HL-60 (cell line): Measurements from ENCODE around the gene SLC45A2.

ENCODE experiments used
- DNase-seq, 2 experiments: peaks; one replicate each; pipeline ENCODE4 v3.0.0-alpha.2; 2010 to 2020; ENCODE audit warnings: low read depth in 1 of 2, low spot score in 1 of 2
- H3K27ac ChIP-seq: fragments of 250-450 bp; sonication (Bioruptor Pico); replicated peaks from 2 replicates; pipeline ENCODE4 v1.5.1; 2020; ENCODE audit warnings: mild to moderate bottlenecking, moderate library complexity
- H3K27me3 ChIP-seq: fragments of 250-450 bp; sonication (Bioruptor Pico); 2 replicates; pipeline ENCODE4 v1.5.1; 2021; ENCODE audit warnings: mild to moderate bottlenecking, moderate library complexity; ENCODE audit not compliant: insufficient read depth, poor library complexity, severe bottlenecking
- H3K4me3 ChIP-seq: replicated peaks from 2 replicates; pipeline ENCODE4 v1.5.1; 2011; ENCODE audit warnings: mild to moderate bottlenecking, control low read depth, low read length; ENCODE audit not compliant: insufficient read depth
- GABPA ChIP-seq: IDR thresholded peaks from 2 replicates; pipeline ENCODE4 v1.6.1; 2012; ENCODE audit warnings: low read depth
- POLR2AphosphoS5 ChIP-seq: IDR thresholded peaks from 2 replicates; pipeline ENCODE4 v1.6.1; 2012; ENCODE audit warnings: low read depth
- SPI1 ChIP-seq: IDR thresholded peaks from 2 replicates; pipeline ENCODE4 v1.6.1; 2012; ENCODE audit warnings: low read depth, mild to moderate bottlenecking, borderline replicate concordance
- TF ChIP-seq, protein P1 (sequence below): IDR thresholded peaks from one replicate; pipeline ENCODE4 v1.5.1; 2011; ENCODE audit warnings: low read length, control low read depth, inconsistent platforms; ENCODE audit not compliant: insufficient read depth
- TF ChIP-seq, protein P2 (sequence below): IDR thresholded peaks from 2 replicates; pipeline ENCODE4 v1.6.1; 2012; ENCODE audit warnings: low read depth; ENCODE audit not compliant: insufficient replicate concordance

Gene SLC45A2

DNA sequence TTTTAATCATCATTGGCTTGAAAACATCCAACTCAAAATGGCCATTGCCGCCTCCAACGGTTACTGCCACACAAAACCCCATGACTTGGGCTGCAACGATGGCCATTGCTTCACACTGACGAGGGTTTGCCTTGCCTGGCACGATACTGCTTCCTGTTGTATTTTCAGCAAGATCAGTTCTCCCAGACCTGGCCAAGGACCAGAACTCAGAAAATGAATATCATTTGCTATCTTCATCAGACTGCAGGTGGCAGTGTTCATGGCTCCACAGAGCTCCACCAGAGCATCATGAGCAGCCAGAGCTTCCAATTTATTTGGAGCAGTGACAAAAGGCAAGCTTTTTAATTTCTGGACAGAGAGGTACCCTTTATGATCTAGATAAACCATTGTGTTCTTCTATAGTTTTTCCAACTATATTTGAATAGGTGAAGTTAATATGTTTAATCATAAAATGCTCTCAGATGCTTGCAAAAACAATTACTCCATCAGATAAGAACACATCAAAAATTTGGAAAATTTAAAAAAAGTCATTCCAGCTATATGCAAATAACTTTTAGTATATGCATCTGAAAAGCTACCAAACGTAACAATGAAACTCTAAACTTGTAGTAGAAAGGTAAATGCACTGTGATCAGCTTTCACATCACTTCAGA, 13.0 kb upstream of the SLC45A2 start:
- Histone ChIP-seq H3K27ac (peak overlapping the region; percentile 88), H3K4me3 (no peak overlapping the region), H3K27me3 (no peaks in the 10 kb centered on the region)
- DNase-seq, result peak; percentile 74 to 93
- TF ChIP-seq POLR2AphosphoS5, result peak; percentile 67; the same call in 1 of the 2 replicates
- TF ChIP-seq SPI1, result no peak
- TF ChIP-seq, protein P1, sequence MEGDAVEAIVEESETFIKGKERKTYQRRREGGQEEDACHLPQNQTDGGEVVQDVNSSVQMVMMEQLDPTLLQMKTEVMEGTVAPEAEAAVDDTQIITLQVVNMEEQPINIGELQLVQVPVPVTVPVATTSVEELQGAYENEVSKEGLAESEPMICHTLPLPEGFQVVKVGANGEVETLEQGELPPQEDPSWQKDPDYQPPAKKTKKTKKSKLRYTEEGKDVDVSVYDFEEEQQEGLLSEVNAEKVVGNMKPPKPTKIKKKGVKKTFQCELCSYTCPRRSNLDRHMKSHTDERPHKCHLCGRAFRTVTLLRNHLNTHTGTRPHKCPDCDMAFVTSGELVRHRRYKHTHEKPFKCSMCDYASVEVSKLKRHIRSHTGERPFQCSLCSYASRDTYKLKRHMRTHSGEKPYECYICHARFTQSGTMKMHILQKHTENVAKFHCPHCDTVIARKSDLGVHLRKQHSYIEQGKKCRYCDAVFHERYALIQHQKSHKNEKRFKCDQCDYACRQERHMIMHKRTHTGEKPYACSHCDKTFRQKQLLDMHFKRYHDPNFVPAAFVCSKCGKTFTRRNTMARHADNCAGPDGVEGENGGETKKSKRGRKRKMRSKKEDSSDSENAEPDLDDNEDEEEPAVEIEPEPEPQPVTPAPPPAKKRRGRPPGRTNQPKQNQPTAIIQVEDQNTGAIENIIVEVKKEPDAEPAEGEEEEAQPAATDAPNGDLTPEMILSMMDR, result peak; percentile 32

GRCh38 chr5:33995865-33996264, 11.4 kb upstream of the SLC45A2 start:
- Histone ChIP-seq H3K27me3 (no peaks in the 10 kb centered on the region), H3K27ac (peak overlapping the region; percentile 88), H3K4me3 (no peak overlapping the region)
- TF ChIP-seq, protein P2, sequence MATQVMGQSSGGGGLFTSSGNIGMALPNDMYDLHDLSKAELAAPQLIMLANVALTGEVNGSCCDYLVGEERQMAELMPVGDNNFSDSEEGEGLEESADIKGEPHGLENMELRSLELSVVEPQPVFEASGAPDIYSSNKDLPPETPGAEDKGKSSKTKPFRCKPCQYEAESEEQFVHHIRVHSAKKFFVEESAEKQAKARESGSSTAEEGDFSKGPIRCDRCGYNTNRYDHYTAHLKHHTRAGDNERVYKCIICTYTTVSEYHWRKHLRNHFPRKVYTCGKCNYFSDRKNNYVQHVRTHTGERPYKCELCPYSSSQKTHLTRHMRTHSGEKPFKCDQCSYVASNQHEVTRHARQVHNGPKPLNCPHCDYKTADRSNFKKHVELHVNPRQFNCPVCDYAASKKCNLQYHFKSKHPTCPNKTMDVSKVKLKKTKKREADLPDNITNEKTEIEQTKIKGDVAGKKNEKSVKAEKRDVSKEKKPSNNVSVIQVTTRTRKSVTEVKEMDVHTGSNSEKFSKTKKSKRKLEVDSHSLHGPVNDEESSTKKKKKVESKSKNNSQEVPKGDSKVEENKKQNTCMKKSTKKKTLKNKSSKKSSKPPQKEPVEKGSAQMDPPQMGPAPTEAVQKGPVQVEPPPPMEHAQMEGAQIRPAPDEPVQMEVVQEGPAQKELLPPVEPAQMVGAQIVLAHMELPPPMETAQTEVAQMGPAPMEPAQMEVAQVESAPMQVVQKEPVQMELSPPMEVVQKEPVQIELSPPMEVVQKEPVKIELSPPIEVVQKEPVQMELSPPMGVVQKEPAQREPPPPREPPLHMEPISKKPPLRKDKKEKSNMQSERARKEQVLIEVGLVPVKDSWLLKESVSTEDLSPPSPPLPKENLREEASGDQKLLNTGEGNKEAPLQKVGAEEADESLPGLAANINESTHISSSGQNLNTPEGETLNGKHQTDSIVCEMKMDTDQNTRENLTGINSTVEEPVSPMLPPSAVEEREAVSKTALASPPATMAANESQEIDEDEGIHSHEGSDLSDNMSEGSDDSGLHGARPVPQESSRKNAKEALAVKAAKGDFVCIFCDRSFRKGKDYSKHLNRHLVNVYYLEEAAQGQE, result no peak
- peak; percentile 28; the same call in 1 of the 2 replicates for TF ChIP-seq SPI1
- peak in 1 of 2 experiments; percentile 32 for DNase-seq

DNA sequence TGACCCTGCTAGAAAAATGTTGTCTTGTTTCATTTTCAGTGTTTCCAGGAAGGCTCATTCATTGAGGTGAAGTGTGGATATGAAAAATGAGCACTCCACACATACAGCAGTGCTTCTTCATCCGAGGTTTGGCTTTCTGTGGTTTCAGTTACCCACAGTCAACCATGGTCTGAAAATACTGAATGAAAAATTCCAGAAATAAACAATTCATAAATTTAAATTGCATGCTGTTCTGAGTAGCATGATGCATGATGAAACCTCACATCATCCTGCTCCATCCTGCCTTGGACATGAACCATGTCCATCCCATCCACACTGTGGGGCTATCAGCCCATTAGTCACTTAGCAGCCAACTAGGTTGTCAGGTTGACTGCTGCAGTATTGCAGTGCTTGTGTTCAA, 10.4 kb upstream of the SLC45A2 start:
- DNase-seq, result no peak
- Histone ChIP-seq H3K27me3 (no peaks in the 10 kb centered on the region), H3K27ac (no peak overlapping the region), H3K4me3 (no peak overlapping the region)
- TF ChIP-seq, protein P1, result no peak
- TF ChIP-seq, protein P2, result no peak
- TF ChIP-seq POLR2AphosphoS5, result no peak
- TF ChIP-seq SPI1, result no peak
- no peak for TF ChIP-seq GABPA

DNA sequence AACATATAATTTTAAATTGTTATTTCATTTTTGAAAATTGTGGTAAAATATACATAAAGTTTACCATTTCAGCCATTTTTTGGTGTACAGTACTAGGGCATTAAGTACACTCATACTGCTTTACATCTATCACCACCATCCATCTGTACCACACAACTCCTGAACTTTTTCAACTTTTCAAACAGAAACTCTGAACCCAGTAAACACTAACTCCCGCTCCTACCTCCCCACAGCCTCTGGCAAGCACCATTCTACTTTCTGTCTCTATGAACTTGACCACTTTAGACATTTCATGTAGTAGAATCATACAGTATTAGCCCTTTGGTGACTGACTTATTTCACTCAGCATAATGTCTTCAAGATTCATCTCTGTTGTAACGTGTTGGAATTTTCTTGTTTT, 8.4 kb upstream of the SLC45A2 start:
- no peak overlapping the region for H3K27ac ChIP-seq
- H3K4me3 ChIP-seq, result no peak overlapping the region
- TF ChIP-seq, protein P1, result no peak
- TF ChIP-seq POLR2AphosphoS5 (no peak), GABPA (no peak), SPI1 (no peak)
- TF ChIP-seq, protein P2, result no peak
- no peaks in the 10 kb centered on the region for H3K27me3 ChIP-seq
- no peak for DNase-seq
